C4-2B (cell line): ENCODE data around the gene CALM3.

ENCODE experiments used
- H3K27ac ChIP-seq: fragments of 450-650 bp; 2 replicates; pipeline ENCODE4 v1.5.1; 2017
- ZFX ChIP-seq: fragments of 450-650 bp; IDR thresholded peaks from 2 replicates; pipeline ENCODE4 v1.6.1; 2017
- TF ChIP-seq, protein P1 (sequence below): fragments of 450-650 bp; conservative IDR thresholded peaks from 2 replicates; pipeline ENCODE4 v1.5.1; 2017; ENCODE audit warnings: mild to moderate bottlenecking

The CALM3 gene

GRCh38 chr19:46646402-46646801 is 45.3 kb downstream of the CALM3 start:
- no peak for TF ChIP-seq ZFX
- H3K27ac ChIP-seq: no peak overlapping the region

DNA sequence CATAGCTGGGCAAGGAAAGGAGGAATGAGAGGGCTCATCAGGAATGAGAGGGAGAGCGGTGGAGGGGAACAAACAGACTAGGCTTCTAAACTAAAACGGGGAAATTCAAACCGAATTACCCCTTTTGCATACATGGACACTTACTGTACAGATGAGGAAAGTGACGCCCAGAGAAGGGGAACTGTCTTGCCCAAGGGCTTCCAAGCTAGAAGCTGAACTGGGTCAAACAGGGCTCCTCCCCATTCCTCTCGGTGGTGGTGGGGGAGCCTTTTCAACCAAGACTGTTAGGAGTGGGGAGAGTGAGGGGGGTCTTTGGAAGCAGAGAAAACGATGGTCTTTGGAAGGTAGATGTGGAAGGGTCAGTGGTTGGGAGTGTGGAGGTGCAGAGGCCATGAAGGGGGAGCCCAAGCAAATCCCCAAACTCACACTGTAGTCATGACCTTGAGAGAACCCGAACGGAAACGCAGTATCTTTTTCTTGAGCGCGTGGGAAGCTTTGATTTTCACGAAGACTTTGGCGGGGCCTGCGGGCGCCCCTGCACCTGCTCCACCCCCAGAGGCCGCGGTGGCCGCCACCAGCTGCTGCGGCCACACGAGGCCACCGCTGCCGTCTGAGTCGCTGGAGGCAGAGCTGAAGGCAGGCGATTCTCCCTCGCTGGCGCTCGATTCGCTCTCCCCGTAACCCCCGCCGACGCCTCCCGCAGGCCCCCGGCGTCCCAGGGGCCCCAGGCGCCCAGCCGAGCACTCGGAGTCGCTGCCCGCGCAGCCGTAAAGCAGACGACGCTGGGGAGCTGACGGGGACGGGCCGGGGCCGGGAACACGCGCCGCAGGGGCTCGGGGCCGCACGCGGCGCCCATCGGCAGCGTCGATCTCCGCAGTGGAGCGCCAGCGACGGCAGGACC is 47.2 kb downstream of the CALM3 start:
- TF ChIP-seq, protein P1, sequence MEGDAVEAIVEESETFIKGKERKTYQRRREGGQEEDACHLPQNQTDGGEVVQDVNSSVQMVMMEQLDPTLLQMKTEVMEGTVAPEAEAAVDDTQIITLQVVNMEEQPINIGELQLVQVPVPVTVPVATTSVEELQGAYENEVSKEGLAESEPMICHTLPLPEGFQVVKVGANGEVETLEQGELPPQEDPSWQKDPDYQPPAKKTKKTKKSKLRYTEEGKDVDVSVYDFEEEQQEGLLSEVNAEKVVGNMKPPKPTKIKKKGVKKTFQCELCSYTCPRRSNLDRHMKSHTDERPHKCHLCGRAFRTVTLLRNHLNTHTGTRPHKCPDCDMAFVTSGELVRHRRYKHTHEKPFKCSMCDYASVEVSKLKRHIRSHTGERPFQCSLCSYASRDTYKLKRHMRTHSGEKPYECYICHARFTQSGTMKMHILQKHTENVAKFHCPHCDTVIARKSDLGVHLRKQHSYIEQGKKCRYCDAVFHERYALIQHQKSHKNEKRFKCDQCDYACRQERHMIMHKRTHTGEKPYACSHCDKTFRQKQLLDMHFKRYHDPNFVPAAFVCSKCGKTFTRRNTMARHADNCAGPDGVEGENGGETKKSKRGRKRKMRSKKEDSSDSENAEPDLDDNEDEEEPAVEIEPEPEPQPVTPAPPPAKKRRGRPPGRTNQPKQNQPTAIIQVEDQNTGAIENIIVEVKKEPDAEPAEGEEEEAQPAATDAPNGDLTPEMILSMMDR: no peak
- TF ChIP-seq ZFX: no peak
- H3K27ac ChIP-seq: no peak overlapping the region

DNA sequence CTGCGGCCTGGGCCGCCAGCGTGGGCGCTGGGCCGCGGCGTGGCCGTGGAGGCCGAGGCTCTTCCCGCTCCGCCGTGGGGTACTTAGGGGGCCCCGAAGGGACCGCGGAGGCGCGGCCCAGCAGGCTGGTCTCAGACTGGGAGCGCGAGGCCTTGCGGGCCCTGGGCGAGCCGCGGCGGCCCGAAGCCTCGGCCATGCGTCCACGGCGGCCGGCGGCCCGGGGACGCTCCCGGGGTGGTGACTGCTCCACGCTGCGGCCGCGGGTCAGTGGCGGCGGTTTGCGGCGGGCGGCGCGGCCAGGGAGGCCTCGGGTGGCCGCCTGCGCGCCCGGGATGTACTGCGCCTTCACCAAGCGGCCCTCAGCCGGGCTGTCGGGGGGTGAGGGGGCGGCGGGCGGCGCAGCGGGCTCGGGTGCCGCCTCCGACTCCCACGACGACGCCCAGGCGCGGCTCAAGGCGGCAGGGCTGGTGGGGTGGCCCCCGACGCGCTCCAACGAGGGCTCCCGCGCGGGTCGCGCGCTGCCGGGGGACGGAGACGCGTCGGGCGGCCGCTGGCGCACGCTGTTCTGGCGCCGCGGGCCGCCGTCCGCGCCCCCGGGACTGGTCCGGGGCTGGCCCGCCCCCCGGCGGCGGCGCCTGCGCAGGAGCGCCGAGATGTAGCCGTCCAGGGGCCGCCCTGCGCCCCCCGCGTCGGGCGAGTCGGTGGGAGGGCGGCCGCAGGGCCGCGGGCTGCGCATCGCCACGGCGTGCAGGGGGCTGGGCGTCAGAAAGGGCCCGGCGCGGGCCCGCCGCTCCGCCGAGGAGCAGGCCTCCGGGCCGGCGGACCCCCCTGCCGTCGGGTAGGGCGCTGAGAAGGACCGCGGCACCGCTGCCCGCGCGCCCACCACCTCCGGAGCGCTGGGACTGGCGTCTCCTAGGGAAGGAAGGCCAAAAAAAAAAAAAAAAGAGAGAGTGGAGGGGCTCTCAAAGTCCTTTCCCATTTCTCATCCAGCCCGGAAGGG is 48.1 kb downstream of the CALM3 start:
- H3K27ac ChIP-seq: no peak overlapping the region
- TF ChIP-seq, protein P1: no peak
- no peak for TF ChIP-seq ZFX

DNA sequence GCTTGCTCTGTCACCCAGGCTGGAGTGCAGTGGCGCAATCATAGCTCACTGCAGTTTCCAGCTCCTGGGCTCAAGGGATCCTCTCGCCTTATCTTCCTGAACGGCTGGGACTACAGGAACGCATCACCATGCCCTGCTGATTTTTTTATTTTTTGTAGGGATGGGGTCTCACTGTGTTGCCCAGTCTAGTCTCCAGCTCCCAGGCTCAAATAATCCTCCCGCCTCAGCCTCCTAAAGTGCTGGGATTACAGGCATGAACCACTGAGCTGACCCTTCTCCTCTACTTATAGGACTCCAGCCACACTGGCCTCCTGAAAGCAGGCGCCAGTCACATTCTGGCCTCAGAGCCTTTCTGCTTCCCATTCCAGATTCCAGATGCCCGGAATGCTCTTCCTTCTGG is 49.3 kb downstream of the CALM3 start:
- no peak overlapping the region for H3K27ac ChIP-seq
- TF ChIP-seq, protein P1: no peak
- no peak for TF ChIP-seq ZFX

GRCh38 chr19:46654621-46655152 is 53.6 kb downstream of the CALM3 start:
- no peak for TF ChIP-seq ZFX
- TF ChIP-seq, protein P1: no peak
- H3K27ac ChIP-seq: no peak overlapping the region

DNA sequence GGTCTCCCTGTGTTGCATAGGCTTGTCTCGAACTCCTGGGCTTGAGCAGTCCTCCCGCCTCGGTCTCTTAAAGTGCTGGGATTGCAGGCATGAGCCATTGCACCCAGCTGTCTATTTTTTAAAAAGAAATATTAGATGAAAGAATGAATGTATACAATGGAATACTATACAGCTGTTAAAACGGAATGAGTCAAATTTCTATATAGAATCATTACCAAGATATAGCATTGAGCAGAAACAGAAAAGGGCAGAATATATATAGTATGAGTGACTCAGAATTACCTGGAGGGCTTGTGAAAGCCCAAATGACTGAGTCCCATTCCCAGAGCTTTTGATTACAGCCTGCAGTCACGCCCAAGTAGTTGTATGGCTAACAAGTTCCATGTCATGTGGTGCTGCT is 55.4 kb downstream of the CALM3 start:
- TF ChIP-seq, protein P1: no peak
- TF ChIP-seq ZFX: no peak
- H3K27ac ChIP-seq: no peak overlapping the region

- no peak overlapping the region for H3K27ac ChIP-seq
- TF ChIP-seq ZFX: no peak
- TF ChIP-seq, protein P1: no peak
Observed at GRCh38 chr19:46659151-46660007, 58.2 kb downstream of the CALM3 start.
